Body of pancreas (tissue), 4 donors: ENCODE measurements around the gene COPZ1. TPM values are rescaled to one million over a fixed set of nuclear protein-coding genes. Genes with fewer than 3 reads are reported as not detected.

ENCODE experiments used
- ATAC-seq: fragments of 150-250 bp; one replicate; pipeline ENCODE4 v1.9.1; 2016
- DNase-seq, 4 donors: peaks; one replicate each; pipeline ENCODE4 v3.0.0-alpha.2; 2019
- H3K27ac ChIP-seq, 4 donors: fragments of 200-600 bp; sonication (generic); 1 replicate in 3 of 4; 2 replicates in 1 of 4; pipeline versions ENCODE4 v1.5.1 to v1.6.1; 2016 to 2019; ENCODE audit warnings: mild to moderate bottlenecking in 1 of 4, mixed read lengths in 1 of 4, moderate library complexity in 1 of 4
- H3K27me3 ChIP-seq, 2 donors: fragments of 200-600 bp; sonication (generic); one replicate each; pipeline ENCODE4 v1.6.0; 2016; ENCODE audit warnings: mild to moderate bottlenecking in 1 of 2
- H3K36me3 ChIP-seq, 2 donors: fragments of 200-600 bp; sonication (generic); replicated peaks in 1 of 2; 2 replicates each; pipeline ENCODE4 v1.5.1; 2016; ENCODE audit warnings: low read depth in 2 of 2; ENCODE audit not compliant: insufficient read depth in 1 of 2
- H3K4me1 ChIP-seq: fragments of 200-600 bp; sonication (generic); one replicate; pipeline ENCODE4 v1.6.0; 2016
- H3K4me3 ChIP-seq, 2 donors: fragments of 200-600 bp; sonication (generic); 1 replicate in 1 of 2; 2 replicates in 1 of 2; pipeline ENCODE4 v1.5.1; 2016 to 2019
- H3K9me3 ChIP-seq, 3 donors: fragments of 200-600 bp; sonication (generic); 1 replicate in 2 of 3; 2 replicates in 1 of 3; pipeline ENCODE4 v1.5.1; 2016
- POLR2A ChIP-seq, 3 donors: fragments of 450-650 bp; IDR thresholded peaks; one replicate each; pipeline ENCODE4 v1.6.1; 2016; ENCODE audit warnings: antibody characterized with exemption in 3 of 3, mild to moderate bottlenecking in 2 of 3
- WGBS, 2 donors: methylation state at CpG; one replicate each; pipeline ENCODE4 v1.1.5; 2017; 5-methylcytosine and 5-hydroxymethylcytosine counted together
- intact Hi-C: fragments of 100-400 bp; cut with DNase I; formaldehyde crosslinking; loops from one replicate; pipeline ENCODE4 v1.15.1; 2023
- total RNA-seq, 2 donors: library from RNA; depleted of rRNA; stranded (reverse); fragments of >200 nt; gene quantifications; one replicate each; pipeline ENCODE4 v1.1.0, GENCODE V29; 2016
- TF ChIP-seq, protein P1 (sequence below), 7 experiments: fragments of 450-650 bp in 4 of 7; fragments of 200-600 bp in 3 of 7; sonication (generic) in 3 of 7; IDR thresholded peaks; one replicate each; pipeline ENCODE4 v1.5.1; 2016 to 2019; ENCODE audit warnings: antibody characterized with exemption in 7 of 7

COPZ1 gene
- total RNA-seq, 2 donors from 2014 or later: 34.3 to 71.3 TPM

DNA sequence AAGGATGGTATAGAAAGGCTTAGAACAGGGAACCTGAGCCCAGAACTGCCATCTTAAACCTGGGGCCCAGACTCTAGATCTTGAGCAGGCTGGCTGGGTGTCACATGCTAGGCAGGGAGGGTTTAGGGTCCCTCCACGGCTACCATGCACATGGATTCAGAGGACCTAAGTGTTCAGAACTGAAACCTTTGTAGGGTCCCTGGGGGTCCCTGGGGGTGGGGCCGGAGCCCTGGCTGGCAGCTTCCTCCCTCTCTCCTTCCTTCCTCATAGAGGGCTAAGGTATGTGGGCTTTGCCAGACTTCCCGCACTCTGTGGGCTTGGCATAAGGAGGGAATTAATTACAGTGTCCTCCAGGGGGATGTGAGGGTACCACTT lies 64.2 kb downstream of the COPZ1 start:
- Histone ChIP-seq H3K4me1 (no peaks in the 10 kb centered on the region), H3K36me3 (no peaks in the 10 kb centered on the region), H3K27me3 (no peaks in the 10 kb centered on the region), H3K9me3 (no peaks in the 10 kb centered on the region), H3K27ac (no peak overlapping the region), H3K4me3 (no peak overlapping the region)
- ATAC-seq: no peak
- intact Hi-C loops: no loop called here
- 75 to 76% methylated on average over 3 of the region's 3 CpGs for WGBS, 2 donors
- TF ChIP-seq POLR2A (IDR thresholded peaks at IDR 0.05): no peak
- TF ChIP-seq, protein P1, sequence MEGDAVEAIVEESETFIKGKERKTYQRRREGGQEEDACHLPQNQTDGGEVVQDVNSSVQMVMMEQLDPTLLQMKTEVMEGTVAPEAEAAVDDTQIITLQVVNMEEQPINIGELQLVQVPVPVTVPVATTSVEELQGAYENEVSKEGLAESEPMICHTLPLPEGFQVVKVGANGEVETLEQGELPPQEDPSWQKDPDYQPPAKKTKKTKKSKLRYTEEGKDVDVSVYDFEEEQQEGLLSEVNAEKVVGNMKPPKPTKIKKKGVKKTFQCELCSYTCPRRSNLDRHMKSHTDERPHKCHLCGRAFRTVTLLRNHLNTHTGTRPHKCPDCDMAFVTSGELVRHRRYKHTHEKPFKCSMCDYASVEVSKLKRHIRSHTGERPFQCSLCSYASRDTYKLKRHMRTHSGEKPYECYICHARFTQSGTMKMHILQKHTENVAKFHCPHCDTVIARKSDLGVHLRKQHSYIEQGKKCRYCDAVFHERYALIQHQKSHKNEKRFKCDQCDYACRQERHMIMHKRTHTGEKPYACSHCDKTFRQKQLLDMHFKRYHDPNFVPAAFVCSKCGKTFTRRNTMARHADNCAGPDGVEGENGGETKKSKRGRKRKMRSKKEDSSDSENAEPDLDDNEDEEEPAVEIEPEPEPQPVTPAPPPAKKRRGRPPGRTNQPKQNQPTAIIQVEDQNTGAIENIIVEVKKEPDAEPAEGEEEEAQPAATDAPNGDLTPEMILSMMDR (IDR thresholded peaks at IDR 0.05): no peak
- no peak for DNase-seq

DNA sequence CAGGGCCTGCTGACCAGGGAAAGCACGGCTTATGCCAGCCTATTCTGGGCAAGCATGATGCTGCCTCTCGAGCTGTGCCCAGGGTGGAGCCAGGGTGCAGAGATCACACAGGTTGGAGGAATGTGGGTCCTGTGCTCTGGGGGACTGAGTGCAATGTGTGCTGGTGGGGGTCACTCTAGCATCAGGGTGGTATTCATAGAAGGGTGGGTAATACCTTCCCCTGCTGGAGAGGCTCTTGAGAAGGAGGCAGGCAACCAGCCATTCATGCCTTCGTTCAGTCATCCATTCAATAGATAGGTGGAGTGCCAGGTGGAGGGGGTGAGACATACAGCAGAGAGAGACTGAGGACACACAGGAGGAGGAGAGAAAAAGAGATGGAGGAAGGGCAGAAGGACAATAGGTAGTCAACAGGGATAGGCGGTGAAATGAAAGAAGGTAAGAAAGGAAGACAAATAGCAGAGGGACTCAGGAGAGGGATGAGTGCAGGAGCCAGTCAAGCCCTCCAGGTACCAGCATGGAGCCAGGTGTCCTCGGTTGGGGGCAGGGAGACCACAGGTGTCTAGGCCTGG lies 64.8 kb downstream of the COPZ1 start:
- no peaks in the 10 kb centered on the region for H3K27me3 ChIP-seq
- 89 to 90% methylated on average over 5 of the region's 5 CpGs for WGBS, 2 donors
- DNase-seq: no peak
- no peaks in the 10 kb centered on the region for H3K36me3 ChIP-seq
- no peak overlapping the region for H3K4me3 ChIP-seq
- intact Hi-C loops: no loop called here
- ATAC-seq: no peak
- no peak overlapping the region for H3K27ac ChIP-seq
- H3K9me3 ChIP-seq: no peaks in the 10 kb centered on the region
- no peaks in the 10 kb centered on the region for H3K4me1 ChIP-seq
- no peak for TF ChIP-seq POLR2A (IDR thresholded peaks at IDR 0.05)
- TF ChIP-seq, protein P1 (IDR thresholded peaks at IDR 0.05): no peak

DNA sequence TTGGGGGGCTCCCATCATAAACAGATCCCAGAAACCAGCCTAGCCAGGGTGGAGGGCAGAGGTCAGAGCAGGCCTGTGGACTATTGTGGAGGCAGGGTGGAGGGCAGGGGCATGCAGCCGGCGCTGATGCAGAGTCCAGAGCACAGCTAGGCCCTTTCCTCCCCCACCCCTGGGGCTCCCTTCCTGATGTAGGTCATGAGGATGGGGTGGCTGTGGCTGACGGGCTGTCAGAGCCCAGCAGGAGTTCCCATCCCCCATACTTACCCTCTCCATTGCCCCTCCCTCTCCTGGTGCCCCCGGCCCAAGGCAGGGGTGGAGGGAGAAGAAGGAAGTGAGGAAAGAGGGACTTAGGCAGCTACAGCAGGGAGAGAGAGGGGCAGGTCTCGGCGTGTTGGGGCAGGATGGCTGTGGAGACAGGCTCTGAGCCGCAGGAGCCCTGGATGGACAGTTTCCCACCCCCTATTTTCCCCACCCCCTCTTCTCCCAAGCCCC lies 65.3 kb downstream of the COPZ1 start:
- 65 to 75% methylated on average over 5 to 7 of the region's 7 CpGs for WGBS, 2 donors
- no peak for ATAC-seq
- no peak for DNase-seq
- H3K36me3 ChIP-seq: no peaks in the 10 kb centered on the region
- intact Hi-C loops: no loop called here
- H3K27ac ChIP-seq: no peak overlapping the region
- TF ChIP-seq, protein P1 (IDR thresholded peaks at IDR 0.05): no peak
- no peak for TF ChIP-seq POLR2A (IDR thresholded peaks at IDR 0.05)
- no peaks in the 10 kb centered on the region for H3K4me1 ChIP-seq
- no peak overlapping the region for H3K4me3 ChIP-seq
- no peaks in the 10 kb centered on the region for H3K9me3 ChIP-seq
- H3K27me3 ChIP-seq: no peaks in the 10 kb centered on the region

DNA sequence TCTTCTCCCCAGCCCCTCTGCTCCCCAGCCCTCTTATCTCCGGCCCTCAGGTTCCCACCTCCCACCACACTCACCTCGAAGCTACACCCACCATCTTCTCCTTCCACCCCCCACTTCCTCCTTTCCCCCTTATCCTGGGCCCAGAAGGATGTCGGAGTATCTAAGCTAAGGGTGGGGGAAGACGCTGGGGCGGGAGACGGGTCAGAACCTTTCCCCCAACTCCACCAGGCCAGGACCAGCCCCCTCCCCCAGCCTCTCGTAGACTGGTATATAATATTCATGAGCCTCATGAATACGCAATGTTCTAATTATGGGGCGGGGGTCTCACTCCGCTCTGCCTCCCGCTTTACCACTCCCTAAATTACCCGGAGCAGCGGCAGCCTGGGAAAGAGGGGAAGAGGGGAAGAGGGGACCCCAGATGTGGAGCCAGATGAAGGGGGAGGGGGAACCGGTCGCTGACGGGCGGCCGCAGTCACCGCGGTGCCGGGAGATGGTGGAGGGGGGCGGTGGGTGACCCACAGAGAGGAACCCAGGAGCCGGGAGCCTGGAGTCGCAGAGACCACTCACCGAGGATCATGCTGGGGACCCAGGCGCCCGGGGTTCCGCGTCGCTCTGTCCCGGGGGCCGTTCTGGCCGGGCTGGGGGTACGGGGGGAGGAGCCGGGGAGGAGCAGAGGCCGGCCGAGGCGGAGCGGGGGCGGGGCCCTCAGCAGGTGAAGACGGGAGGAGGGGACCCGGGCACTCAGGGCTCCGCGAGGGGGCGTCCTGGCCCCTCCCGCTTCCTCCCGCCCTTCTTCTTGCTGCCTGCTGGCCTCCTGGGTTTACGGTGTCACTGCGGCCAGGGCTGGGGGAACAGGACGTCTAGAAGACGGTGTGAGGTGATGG lies 66.0 kb downstream of the COPZ1 start:
- Histone ChIP-seq H3K9me3 (no peaks in the 10 kb centered on the region), H3K36me3 (no peaks in the 10 kb centered on the region), H3K4me3 (no peak overlapping the region), H3K27me3 (no peaks in the 10 kb centered on the region), H3K27ac (no peak overlapping the region), H3K4me1 (no peaks in the 10 kb centered on the region)
- TF ChIP-seq POLR2A (IDR thresholded peaks at IDR 0.05): no peak
- TF ChIP-seq, protein P1 (IDR thresholded peaks at IDR 0.05): peak in 1 of 7 experiments; percentile 7
- intact Hi-C loops: no loop called here
- DNase-seq (peak; percentile 31 to 67 (median 52)), ATAC-seq (peak; percentile 46)
- WGBS, 2 donors: 15 to 45% methylated on average over 25 to 48 of the region's 51 CpGs
